HG03025 (cell line): Measurements from ENCODE around the gene TRIP6.

Experiments
- ATAC-seq: cut with Tn5 transposase; IDR thresholded peaks from one replicate; pipeline ENCODE4 v1.9.1; 2021; ENCODE audit warnings: mild to moderate bottlenecking, moderate library complexity; ENCODE audit not compliant: unreplicated experiment, low FRiP score

The TRIP6 gene, protein sequence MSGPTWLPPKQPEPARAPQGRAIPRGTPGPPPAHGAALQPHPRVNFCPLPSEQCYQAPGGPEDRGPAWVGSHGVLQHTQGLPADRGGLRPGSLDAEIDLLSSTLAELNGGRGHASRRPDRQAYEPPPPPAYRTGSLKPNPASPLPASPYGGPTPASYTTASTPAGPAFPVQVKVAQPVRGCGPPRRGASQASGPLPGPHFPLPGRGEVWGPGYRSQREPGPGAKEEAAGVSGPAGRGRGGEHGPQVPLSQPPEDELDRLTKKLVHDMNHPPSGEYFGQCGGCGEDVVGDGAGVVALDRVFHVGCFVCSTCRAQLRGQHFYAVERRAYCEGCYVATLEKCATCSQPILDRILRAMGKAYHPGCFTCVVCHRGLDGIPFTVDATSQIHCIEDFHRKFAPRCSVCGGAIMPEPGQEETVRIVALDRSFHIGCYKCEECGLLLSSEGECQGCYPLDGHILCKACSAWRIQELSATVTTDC

GRCh38 chr7:100867040-100867775 lies at the start of gene TRIP6:
Gene TRIP6, plus strand, starts transcription at chr7:100867387. Its CDS starts 111 bp downstream, at chr7:100867498.
- ATAC-seq, result no peak

- ATAC-seq, result no peak
Measured at GRCh38 chr7:100818366-100818765, 48.8 kb upstream of the TRIP6 start.

- no peak for ATAC-seq
Measured at GRCh38 chr7:100818825-100819224, 48.4 kb upstream of the TRIP6 start.

DNA sequence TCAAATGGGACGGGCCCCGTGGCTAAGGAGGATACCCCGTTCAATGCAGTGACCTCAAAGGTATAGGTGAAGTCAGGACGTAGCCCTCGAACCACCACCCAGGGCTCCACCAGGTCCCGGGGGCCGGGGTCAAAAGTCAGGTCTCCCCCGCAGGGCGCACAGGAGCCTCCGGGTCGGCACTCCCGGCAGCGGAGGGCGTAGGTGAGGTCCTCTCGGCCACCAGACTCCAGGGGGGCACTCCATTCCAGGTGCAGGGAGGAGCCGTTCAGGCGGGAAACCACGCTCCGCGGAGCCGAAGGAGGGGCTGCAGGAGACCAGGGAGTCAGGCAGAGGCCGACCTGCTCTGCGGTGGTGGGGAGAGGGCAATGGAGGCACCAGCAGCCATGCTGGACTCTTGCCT lies 47.6 kb upstream of the TRIP6 start:
- no peak for ATAC-seq

- ATAC-seq, result no peak
Measured at GRCh38 chr7:100822236-100823139, 44.7 kb upstream of the TRIP6 start.

- no peak for ATAC-seq
Measured at GRCh38 chr7:100823140-100823525, 44.1 kb upstream of the TRIP6 start.

- no peak for ATAC-seq
Measured at GRCh38 chr7:100823534-100823933, 43.7 kb upstream of the TRIP6 start.

GRCh38 chr7:100824499-100825214 lies 42.5 kb upstream of the TRIP6 start:
- ATAC-seq, result no peak

GRCh38 chr7:100825215-100825671 lies 41.9 kb upstream of the TRIP6 start:
- ATAC-seq, result no peak

DNA sequence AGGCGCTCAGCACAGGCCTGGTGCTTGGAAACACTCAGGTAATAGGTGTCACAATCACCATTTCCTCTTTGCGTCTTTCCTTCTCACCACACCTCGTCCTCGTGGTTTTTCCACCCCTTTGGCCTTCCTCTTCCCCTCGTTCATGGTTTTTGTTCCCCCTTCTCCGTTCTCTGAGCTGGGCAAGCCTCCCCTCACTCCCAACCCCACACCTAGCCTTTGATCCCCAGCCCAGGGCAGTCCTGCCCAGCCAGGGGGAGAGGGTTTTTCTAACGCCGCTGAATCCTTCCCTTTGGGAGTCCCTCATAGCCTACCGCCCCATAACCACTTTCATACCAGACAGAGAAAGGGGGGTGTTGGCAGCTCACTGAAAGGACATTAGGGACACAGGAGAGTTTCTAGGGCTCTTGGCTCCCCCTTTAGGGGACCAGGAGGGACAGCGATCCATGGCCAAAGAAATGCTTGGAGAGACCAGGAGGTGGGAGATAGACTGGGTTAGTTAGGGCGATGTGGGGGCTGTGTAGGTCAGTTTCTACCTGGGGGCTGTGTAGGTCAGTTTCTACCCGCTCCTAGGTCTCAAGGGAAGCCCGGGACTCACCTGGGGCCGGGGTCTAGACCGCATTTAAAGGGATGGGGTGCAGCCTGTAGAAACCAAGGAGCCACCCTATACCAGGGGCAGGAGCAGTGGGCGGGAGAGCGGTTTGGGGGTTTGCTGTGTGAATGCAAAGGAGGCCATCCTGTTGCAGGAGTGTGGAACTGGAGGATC lies 41.3 kb upstream of the TRIP6 start:
- no peak for ATAC-seq

GRCh38 chr7:100826514-100827329 lies 40.5 kb upstream of the TRIP6 start:
- ATAC-seq, result no peak

- ATAC-seq, result no peak
Measured at GRCh38 chr7:100827330-100828226, 39.6 kb upstream of the TRIP6 start, which contains the start of gene EPHB4. Gene EPHB4, minus strand, starts transcription at chr7:100827523. Its CDS starts 493 bp downstream, at chr7:100827030.

DNA sequence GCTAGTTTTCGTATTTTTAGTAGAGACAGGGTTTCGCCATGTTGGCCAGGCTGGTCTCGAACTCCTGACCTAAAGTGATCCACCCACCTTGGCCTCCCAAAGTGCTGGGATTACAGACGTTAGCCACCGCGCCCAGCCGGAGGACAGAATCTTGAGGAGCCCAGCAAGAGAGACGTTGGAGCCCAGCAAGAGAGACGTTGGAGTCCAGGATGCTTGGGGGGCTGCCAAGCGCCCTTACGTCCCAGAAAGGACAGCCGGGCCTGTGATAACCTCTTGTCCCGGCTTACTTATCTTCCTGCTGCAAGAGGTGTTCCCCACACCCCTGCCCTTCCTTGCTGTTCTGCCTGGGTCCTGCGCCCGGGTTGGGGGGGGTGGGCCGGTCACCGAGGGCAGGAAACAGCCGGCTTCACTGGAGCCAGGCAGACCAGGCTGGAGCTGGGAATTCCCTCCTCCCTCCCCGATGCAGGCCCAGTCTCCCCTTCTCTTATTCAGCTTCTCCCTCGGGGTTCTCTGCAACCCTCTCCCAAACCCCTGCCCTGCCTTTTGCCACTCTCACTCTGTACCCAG lies 38.0 kb upstream of the TRIP6 start:
- ATAC-seq, result no peak

DNA sequence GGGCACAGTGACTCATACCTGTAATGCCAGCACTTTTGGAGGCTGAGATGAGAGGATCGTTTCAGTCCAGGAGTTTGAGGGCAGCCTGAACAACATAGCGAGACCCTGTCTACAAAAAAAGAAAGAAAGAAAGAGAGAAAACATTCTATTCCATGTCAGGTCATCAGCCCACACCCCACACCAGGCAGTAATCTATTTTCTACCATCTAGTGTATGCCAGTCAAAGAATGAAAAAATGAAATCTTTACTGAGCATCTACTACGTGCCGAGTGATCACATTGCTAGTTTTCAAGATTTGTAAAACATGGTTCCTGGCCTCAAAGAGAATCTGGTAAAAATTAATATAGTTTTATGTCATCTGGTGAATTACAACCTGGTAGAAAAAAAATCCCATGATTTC lies 36.8 kb upstream of the TRIP6 start:
- no peak for ATAC-seq

DNA sequence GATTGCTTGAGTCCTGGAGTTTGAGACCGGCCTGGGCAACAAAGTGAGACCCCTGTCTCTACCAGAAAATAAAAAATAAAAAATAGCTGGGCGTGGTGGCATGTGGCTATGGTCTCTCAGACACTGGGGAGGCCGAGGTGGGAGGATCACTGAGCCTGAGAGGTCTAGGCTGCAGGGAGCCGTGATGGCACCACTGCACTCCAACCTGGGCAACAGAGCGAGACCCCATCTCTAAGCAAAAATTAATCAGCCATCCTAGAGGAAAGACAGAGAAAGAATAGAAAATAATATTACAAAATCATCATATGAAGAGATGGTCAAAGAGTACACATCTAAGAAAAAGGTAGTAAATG lies 34.9 kb upstream of the TRIP6 start:
- ATAC-seq, result no peak

- ATAC-seq, result no peak
Measured at GRCh38 chr7:100835903-100836811, 31.0 kb upstream of the TRIP6 start.
